ENCODE data around the gene ICE2.
A peak's percentile ranks its signal among the peaks of the same experiment; 100 is the strongest.

- peak; percentile 53 for TF ChIP-seq CTCF (IDR thresholded peaks at IDR 0.05; ENCODE audit: insufficient read depth, low read depth, low read length)
- no peak for TF ChIP-seq EZH2 (IDR thresholded peaks at IDR 0.05; ENCODE audit: insufficient read depth, low read length)
These were observed 34.5 kb downstream of the ICE2 start for GRCh38 chr15:60444289-60444912.

All from astrocyte (in vitro differentiated cells and primary cell).